AG08395 (cell line): ENCODE data around the gene AACS.
"Not testable (repeated sequence)": the region's sequence is repeated elsewhere in the genome, so short reads cannot be mapped to it uniquely, and the experiment has no call there.

Experiments
- DNase-seq: peaks from one replicate; pipeline ENCODE4 v3.0.0; 2012; ENCODE audit warnings: mixed read lengths, low spot score

Gene AACS

GRCh38 chr12:125092108-125092871 lies 27.1 kb downstream of the AACS start:
- no peak for DNase-seq

- peak; percentile 67 for DNase-seq
Measured at GRCh38 chr12:125092872-125093680, 27.8 kb downstream of the AACS start.

GRCh38 chr12:125093681-125094330 lies 28.6 kb downstream of the AACS start:
- DNase-seq = no peak

GRCh38 chr12:125096894-125097293 lies 31.7 kb downstream of the AACS start:
- DNase-seq = no peak

- DNase-seq = no peak
Measured at GRCh38 chr12:125097427-125097826, 32.2 kb downstream of the AACS start.

- no peak for DNase-seq
Measured at GRCh38 chr12:125098676-125099408, 33.6 kb downstream of the AACS start.

GRCh38 chr12:125099409-125099782 lies 34.2 kb downstream of the AACS start:
- DNase-seq = no peak

- no peak for DNase-seq
Measured at GRCh38 chr12:125100551-125101434, 35.6 kb downstream of the AACS start.

GRCh38 chr12:125104982-125105381 lies 39.7 kb downstream of the AACS start:
- no peak for DNase-seq

- DNase-seq = no peak
Measured at GRCh38 chr12:125105600-125105999, 40.4 kb downstream of the AACS start.

GRCh38 chr12:125110641-125111360 lies 45.6 kb downstream of the AACS start:
- peak; percentile 28 for DNase-seq

- no peak for DNase-seq
Measured at GRCh38 chr12:125111403-125111802, 46.2 kb downstream of the AACS start.

- DNase-seq = not testable (repeated sequence)
Measured at GRCh38 chr12:125112614-125113013, 47.4 kb downstream of the AACS start.

- no peak for DNase-seq
Measured at GRCh38 chr12:125113263-125113662, 48.0 kb downstream of the AACS start.

GRCh38 chr12:125113789-125114188 lies 48.6 kb downstream of the AACS start:
- no peak for DNase-seq

GRCh38 chr12:125114365-125115141 lies 49.3 kb downstream of the AACS start:
- DNase-seq = no peak

GRCh38 chr12:125120566-125120965 lies 55.3 kb downstream of the AACS start:
- no peak for DNase-seq

- no peak for DNase-seq
Measured at GRCh38 chr12:125121106-125121505, 55.9 kb downstream of the AACS start.

- DNase-seq = no peak
Measured at GRCh38 chr12:125122668-125123067, 57.4 kb downstream of the AACS start.
